Activated CD4-positive, alpha-beta T cell treated with anti-CD3 and anti-CD28 coated beads, Interleukin-2, amount 50 U/mL, for 1 hour (primary cell): ENCODE measurements around the gene CHRNA4.
"Not testable (repeated sequence)": the region's sequence is repeated elsewhere in the genome, so short reads cannot be mapped to it uniquely, and the experiment has no call there.

Experiments used
- DNase-seq: peaks from one replicate; pipeline ENCODE4 v3.0.0-alpha.2; 2020

Gene CHRNA4

DNA sequence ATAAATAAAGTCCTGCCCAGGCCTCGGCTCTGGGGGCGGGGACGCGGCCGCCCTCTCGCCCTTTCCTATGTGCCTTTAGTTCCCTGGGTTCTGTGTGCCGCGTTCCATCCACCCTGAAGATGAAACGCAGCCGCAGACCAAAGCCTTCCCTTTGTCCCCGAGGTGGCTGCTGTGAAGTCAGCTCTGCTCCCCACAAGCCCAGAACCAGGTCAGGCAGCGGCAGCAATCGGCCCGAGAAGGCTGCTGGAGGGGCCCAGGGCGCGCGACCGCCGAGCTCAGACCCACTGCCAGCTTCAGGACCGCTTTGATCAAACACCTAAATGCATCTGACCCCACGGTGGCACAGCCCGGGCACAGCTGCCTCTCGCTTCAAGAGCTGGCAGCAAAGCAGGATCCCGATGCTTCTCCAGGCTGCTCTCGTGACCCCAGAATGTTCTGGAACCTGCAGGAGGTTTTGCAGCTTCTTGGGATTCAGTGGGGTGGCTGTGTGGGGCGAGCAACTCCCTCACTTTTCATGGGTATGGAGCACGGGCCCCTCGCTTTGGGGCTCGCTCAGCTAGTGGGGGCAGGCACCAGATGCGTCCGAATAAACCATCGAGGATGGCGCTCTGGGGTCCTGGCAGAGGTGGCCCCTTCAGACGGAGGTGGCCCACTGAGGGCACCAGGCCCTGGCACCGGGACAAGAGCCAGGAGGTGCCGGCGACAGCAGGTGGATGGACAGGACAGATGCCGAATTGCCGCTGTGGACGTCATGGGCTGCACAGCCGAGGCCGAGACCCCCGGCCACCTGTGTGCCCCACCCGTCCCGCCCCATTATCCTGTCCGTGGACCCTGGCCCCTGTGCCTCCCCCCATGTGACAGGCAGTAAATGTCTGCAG, 13.0 kb downstream of the CHRNA4 start:
- no peak for DNase-seq

DNA sequence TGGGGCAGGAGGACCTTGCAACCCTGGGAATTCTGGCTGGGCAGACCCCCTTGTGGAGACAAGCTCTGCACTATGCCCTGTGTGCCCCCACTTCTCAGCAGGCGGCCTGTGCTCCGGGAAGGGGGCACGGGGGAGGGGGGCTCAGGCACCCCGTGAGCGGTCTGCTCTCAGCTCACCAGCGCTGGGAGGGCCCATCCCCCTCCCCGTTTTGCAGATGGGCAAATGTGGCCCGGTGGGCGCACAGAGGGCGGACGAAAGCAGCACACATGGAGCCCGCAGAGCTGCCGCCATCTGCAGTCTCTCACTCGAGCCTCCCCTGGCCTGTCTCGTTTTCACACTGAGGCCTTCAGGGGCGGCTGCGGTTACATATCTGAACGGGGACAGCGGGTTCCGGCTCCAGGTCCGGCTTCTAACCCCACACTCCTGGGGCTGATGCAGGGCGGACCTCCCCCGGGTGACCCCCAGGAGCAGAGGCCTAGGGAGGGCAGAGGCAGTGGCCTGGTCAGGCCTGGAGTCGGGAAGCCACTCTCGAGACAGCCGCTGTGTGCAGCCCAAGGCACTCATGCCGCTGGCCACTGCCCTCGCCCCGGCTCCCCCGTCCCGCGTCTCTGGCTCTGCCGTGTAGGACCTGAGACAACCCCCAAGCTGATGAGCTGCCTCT, 13.9 kb downstream of the CHRNA4 start:
- no peak for DNase-seq

DNA sequence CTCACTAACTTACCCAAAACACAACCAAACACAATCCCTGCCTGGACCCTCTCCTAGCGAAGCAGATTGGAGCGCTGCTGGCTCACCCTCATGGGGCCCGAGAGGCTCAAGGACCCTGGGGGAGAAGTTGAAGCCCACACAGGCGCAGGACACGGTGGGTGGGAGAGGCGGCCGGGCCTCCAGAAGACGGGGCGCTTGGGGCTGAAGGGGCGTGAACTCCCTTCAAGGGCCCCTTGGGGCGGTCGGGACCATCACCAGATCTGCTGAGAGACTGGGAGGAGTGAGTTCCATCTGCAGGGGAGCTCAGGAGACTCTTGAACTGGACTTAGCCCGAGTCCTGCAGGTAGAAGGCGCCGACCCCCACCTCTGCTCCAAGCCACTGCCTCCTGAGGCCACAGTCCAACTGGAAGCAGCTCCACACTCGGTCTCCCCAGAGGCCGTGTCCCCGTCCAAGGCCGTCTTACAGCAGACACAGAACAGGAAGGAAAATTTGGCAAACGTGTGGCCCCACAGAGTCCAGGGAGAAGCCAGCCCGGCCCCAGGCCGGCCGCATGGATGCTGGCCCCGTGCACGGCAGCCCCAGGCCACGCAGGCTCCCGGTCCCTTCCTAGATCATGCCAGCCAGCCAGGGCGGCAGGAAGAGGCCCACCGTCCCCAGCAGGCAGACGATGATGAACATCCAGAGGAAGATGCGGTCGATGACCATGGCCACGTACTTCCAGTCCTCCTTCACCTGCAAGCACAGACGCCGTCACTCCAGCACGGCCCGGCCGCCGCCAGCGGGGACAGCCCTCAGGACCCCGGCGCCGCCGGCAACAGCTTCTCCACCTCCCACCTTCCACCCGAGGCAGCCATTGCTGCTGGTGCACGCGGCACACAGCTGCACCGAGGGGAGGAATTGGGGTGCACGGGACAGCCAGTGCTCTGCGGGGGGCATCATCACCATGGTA, 14.7 kb downstream of the CHRNA4 start:
- DNase-seq: no peak

DNA sequence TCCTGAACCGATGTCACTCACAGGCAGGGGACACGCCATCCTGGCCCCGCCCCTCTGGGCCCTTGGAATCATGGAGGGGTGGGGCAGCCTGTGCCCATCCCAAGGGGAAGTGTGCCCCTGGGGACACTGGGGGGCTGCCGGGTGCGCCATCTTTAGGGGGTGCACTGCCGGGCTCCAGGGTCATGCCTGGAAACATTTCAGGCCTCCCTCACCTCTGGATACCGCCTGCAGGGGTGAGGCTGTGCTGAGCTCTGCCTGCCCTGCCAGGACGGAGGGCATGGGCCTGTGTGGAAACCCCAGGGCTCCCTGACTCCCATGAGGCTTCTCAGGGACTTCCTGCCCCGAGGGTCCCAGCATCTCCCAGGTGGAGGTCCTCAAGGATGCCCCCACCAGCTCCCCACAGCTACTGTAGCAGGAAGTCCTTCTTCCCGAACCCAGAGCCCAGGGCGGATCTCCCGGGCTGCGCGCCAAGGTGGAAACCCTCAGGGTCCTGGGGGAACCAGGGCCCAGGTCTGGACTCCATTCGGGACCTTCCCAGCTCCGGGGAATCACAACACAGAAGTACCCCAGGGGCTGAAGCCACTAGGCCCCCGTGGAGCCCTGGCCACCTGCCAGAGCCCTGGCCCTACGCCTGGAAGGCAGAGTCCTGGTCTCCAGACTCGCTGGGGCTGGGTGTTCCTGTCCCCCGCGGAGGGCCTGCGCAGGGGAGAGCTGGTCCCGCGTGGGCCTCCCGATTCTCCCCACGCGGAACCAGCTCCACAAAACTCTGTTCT, 15.6 kb downstream of the CHRNA4 start:
- DNase-seq: no peak

DNA sequence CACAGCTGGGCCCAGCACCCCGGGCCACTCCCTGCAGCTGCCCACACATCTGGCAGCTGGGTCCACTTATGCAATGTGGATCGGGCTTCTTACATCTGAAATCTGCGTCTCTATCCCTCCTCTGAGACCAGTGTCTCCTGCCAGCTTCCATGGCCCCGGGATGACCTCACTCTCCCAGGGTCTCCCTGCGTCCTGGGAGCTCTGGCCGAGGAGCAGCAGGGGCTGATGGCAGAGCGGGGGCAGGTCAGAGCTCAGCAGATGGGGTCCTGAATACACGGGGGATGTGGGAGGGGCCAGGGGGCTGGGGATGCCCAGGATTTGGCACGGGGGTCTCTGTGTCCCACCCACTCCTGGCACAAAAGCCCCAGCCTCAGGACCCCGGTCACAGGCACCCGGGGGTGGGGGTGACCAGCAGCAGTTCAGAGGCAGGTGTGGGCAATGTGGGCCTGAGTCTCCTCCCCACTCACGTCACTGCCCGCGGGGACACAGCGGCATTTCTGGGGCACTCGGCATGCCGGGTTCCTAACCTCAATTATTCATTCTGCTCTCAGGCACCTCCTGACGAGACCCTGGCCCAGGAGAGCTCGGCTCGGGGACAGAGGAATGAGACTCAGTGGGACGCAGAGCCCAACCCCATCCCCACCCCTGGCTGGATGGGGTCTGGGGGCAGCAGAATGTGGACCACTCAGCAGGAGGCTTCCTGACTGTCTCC, 16.4 kb downstream of the CHRNA4 start:
- no peak for DNase-seq

DNA sequence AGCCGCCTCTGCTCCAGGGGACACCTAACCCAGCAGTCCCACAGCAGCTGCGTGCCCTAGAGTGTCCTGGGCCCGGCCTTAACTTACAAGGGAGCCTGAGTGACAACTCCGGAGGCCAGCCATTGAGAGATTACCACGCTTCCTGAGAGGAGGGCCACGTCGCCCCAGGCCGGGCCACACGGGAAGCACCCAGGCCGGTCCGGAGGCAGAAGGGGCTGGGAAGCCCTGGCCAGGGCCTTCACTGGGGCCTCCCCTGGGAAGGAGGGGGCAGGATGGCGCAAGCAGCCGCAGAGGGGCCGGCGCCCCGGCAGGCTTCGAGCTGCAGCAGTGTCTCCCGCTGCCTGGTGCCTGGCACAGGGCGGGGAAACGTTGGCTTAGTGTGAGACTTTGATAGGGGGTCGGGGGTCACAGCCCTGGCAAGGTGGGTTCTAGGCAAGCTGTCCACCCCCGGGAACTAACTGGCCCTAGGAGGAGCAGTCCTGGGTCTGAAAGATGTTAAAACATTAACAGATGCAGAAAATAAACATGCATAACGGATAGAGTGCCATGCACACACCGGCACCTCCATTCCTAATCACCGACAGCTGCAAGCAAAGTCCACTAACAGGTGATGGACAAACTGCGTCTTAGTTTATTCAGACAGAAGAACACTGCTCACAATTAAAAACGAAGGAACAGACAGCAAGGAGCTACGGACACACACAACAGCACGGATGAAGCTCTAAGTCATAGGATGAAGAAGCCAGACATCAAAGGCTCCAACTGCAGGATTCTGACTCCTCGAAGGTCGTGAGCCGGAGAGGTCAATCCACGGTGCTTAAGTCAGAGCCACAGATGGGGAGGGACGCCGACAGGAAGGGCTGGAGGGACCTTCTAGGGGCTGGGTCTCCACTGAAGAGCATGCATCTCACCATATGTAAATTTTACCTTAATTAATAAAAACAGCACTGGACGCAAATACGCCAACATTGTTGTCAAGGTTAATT, 17.4 kb downstream of the CHRNA4 start:
- DNase-seq: no peak

DNA sequence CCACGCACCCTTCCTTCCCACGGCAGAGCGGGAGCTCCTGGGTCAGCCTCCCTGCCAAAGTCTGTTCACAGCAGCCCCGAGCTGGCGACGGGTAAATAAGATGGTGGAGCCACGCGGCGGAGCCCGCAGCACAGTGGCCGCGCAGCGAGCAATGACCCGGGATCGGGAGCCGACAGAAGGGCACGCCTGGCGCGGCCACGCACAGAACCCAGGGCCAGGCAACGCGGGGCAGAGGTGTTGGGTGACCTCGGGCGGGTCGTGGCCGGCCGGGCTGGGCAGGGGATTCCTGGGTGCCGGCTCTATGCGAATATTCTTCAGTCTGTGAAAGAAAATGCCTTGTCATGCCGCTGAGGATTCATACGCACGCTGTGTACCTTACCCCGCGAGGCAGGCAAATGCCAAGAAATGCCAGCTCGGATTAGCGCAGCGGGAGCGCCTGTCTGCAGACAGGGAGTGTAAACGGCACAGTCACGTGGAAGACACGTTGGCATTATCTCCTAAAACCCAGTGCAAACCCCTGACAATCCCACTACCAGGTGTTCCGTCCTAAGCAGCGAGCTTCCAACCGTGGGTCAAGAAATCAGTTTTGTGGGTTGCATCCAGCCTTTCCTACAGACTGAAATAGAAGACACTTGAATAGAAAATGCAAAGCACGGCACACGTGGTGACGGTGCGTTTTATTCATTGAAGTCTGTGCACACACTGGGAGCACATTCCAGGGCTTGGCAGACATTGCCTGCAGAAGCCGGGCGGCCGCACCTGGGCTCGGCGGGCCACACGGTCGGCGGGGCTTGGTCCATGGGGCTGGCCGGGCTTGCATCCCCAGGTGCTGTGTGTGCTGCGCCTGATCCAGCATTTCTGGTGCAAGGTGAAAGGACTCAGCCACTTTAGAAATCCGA, 18.3 kb downstream of the CHRNA4 start:
- no peak for DNase-seq

DNA sequence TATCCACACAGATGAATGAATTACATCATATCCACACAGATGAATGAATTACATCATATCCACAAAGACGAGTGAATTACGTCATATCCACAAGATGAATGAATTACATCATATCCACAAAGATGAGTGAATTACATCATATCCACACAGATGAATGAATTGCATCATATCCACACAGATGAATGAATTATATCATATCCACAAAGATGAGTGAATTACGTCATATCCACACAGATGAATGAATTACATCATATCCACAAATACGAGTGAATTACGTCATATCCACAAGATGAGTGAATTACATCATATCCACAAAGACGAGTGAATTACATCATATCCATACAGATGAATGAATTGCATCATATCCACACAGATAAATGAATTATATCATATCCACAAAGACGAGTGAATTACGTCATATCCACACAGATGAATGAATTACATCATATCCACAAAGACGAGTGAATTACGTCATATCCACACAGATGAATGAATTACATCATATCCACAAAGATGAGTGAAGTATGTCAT, 20.9 kb downstream of the CHRNA4 start:
- DNase-seq: not testable (repeated sequence)

DNA sequence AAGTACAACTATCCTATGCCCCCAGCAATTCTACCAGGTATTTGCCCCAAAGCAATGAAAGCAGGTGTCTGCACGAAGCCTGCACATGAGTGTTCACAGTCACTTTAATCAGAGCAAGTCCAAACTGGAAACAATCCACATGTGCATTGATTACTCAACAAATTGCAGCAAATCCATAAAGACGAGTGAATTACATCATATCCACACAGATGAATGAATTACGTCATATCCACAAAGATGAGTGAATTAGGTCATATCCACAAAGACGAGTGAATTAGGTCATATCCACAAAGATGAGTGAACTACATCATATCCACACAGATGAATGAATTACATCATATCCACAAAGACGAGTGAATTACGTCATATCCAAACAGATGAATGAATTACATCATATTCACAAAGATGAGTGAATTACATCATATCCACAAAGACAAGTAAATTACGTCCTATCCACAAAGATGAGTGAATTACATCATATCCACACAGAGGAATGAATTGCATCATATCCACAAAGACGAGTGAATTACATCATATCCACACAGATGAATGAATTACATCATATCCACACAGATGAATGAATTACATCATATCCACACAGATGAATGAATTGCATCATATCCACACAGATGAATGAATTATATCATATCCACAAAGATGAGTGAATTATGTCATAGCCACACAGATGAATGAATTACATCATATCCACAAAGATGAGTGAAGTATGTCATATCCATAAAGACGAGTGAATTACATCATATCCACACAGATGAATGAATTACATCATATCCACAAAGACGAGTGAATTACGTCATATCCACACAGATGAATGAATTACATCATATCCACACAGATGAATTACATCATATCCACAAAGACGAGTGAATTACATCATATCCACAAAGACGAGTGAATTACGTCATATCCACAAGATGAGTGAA, 21.7 kb downstream of the CHRNA4 start:
- not testable (repeated sequence) for DNase-seq

DNA sequence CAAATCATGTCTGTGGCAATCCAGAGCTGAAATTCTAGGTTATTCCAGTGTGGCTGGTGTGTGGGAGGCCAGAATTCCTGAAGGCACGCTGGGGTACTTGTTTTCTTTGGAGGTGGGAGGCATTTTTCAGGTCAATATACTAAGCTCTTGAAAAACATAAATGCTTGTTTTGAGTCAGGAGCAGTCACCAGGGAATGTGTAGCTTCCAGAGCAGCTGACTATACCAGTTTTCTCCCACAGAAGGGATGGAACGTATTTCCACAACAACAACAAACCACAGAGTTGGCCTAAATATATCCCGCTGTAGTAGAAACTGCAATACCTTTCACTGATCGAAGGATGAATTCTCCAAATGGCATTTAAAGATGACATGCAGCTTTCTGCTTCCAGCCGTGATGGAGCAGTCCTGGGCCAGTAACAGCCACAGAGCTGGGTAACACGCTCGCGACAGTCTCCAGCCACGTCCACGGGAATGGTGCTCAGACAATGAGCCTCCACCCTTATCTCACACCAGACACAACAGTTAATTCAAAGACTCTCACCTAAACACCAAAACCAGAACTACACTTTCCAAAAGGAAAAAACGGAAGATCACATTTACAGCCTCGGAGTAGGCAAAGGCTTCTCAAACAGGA, 23.2 kb downstream of the CHRNA4 start:
- DNase-seq: no peak

DNA sequence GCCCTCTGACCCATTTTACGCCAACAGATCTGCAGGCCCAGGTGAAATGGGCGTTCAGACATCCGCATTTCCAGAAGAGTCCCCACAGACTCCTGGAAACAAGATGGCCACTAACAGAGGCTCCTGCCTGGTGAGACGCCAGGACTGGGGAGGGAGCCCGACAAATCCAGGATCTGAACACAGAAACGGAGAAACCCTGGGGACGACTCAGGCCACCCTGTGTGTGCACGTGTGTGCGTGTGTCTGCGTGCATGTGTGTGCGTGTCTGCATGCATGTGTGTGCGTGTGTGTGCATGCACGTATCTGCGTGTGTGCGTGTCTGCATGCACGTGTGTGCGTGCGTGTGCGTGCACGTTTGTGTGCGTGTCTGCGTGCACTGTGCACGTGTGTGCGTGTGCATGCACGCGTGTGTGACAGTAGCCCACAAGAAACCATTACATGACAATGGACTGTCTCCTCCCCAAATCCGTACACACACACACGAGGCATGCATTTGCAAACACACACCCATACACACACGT, 24.9 kb downstream of the CHRNA4 start:
- DNase-seq: no peak

DNA sequence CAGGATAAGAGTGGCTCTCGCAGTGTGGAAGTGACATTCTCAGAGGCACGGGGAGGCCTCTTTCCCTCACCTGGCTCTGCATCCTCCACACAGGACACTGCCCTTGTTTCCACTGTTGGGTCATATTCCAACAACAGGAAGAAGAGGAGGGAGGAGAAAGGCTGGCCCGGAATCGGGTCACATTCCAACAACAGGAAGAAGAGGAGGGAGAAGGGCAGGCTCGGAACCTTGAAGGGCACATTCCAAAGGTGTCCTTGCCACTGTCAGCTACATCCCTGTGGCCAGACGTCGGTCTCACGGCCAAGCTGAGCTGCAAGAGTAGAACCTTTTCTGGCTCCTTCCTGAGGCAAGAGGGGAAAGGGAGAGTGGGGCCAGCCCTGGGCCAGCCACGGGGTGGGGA, 25.4 kb downstream of the CHRNA4 start:
- DNase-seq: no peak

DNA sequence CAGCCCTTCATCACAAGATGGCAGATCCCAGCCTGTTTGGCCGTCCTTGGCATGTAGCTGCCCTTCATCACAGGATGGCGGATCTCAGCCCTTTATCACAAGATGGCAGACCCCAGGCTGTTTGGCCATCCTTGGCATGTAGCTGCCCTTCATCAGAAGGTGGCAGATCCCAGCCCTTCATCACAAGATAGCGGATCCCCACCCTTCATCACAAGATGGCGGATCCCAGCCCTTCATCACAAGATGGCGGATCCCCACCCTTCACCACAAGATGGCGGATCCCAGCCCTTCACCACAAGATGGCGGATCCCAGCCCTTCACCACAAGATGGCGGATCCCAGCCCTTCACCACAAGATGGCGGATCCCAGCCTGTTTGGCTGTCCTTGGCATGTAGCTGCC, 26.1 kb downstream of the CHRNA4 start:
- not testable (repeated sequence) for DNase-seq

DNA sequence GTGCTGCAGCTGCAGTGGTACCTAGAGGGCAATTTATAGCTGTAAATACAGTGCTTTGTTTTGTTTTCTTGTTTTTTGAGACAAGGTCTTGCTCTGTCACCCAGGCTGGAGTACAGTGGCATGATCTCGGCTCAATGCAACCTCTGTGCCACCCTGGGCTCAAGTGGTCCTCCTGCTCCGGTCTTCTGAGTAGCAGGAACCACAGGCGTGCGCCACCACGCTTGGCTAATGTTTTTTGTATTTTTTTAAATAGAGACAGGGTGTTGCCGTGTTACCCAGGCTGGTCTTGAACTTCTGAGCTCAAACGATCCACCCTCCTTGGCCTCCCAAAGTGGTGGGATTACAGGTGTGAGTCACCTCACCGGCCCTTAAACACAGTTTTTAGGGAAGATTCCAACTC, 26.8 kb downstream of the CHRNA4 start:
- no peak for DNase-seq

DNA sequence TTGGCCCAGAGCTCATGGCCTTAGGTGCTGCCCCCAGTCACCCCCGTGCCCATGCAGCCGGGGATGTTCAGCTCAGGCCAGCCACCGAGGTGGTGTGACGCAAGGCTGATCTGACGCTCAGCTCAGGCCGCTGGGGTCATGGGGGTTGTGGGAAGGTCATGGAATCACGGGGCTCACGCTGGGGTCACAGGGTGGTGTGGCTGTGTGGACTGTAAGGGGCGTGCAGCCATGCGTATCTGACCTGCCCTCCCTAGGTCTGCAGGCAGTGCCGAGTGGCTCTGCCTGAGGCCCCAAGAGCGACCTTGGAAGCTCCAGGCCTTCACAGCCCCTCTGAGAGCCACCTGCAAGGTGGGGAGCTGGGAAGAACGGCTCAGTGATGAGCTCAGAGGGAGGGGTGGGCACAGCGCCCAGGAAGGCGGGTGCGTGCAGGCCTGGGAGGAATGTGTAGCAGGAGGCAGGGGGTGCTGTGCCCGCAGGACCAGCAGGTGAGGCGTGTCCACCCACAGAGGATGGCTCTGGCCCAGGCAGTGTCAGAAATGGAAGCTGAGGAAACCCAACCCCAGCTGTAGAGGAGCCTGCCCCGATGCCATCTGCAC, 27.8 kb downstream of the CHRNA4 start:
- no peak for DNase-seq

DNA sequence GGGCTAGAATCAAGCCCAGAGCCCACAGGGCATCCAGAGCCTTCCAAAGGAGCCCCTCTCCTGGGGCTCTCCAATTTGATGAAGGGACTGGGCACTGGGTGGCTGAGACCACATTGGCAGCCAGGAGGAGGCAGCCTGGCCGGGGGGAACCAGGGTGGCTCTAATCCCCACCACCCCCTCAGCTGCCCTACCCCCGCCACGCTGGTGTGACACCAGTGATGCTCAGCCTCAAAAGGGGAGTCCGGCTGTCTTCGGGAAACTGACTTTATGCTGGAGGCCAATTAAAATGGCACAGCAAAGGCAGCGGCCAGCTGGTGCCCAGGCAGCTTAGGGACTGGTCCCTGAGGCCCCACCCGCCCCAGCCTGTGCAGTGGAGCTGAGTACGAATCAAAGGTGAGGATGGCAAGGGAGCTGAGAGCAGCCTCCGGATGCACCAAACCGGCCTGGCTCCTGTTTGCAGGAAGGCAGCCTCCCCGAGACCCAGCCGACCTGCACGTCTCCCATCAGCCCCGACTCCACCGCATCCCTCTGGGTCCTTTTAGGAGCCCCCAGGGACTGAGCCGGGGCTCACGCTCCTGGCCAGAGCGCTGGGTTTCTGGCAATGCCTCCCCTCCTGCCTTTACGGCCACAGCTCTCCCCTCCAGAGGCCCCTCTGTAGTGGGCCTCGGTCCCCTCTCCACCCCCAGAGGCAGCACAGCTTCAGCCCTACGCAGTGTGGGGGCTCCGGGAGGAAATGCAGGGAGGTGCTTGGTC, 28.5 kb downstream of the CHRNA4 start:
- DNase-seq: no peak
